Breast epithelium (tissue), 4 donors: ENCODE measurements around the gene RCOR3. TPM values are rescaled to one million over a fixed set of nuclear protein-coding genes. Genes with fewer than 3 reads are reported as not detected.
A peak's percentile ranks its signal among the peaks of the same experiment; 100 is the strongest.
"Not testable (repeated sequence)": the region's sequence is repeated elsewhere in the genome, so short reads cannot be mapped to it uniquely, and the experiment has no call there.

Source experiments
- DNase-seq, 2 donors: peaks; one replicate each; pipeline ENCODE4 v3.0.0-alpha.2; 2019; ENCODE audit warnings: low spot score in 2 of 2
- H3K27ac ChIP-seq, 2 donors: fragments of 200-600 bp; sonication (generic) in 1 of 2; one replicate each; pipeline ENCODE4 v1.5.1; 2016 to 2019; ENCODE audit warnings: mild to moderate bottlenecking in 1 of 2
- H3K27me3 ChIP-seq, 2 donors: fragments of 200-600 bp; sonication (generic) in 1 of 2; one replicate each; pipeline versions ENCODE4 v1.5.1 to v1.6.0; 2017 to 2019; ENCODE audit warnings: control low read depth in 1 of 2, mild to moderate bottlenecking in 1 of 2
- H3K36me3 ChIP-seq: fragments of 200-600 bp; one replicate; pipeline ENCODE4 v1.5.1; 2019
- H3K4me1 ChIP-seq, 2 donors: fragments of 200-600 bp; sonication (generic); one replicate each; pipeline ENCODE4 v1.5.1; 2016 to 2019; ENCODE audit warnings: control low read depth in 1 of 2
- H3K4me3 ChIP-seq, 3 donors: fragments of 200-600 bp; sonication (generic); 1 replicate in 2 of 3; 2 replicates in 1 of 3; pipeline ENCODE4 v1.5.1; 2016 to 2019; ENCODE audit warnings: mild to moderate bottlenecking in 3 of 3, moderate library complexity in 2 of 3
- H3K9me3 ChIP-seq, 2 donors: fragments of 200-600 bp; sonication (generic) in 1 of 2; one replicate each; pipeline ENCODE4 v1.5.1; 2016 to 2019; ENCODE audit warnings: control low read depth in 1 of 2
- POLR2A ChIP-seq: fragments of 450-650 bp; IDR thresholded peaks from one replicate; pipeline ENCODE4 v1.6.1; 2016; ENCODE audit warnings: antibody characterized with exemption, mild to moderate bottlenecking, moderate library complexity
- POLR2AphosphoS5 ChIP-seq, 3 donors: sonication (generic); formaldehyde crosslinking; IDR thresholded peaks; one replicate each; pipeline ENCODE4 v1.6.1; 2017; ENCODE audit warnings: antibody characterized with exemption in 3 of 3
- intact Hi-C: fragments of 100-400 bp; cut with DNase I; formaldehyde crosslinking; loops from one replicate; pipeline ENCODE4 v1.15.1; 2023; ENCODE audit warnings: low total_unique reads
- total RNA-seq, 3 donors: library from RNA; depleted of rRNA; stranded (reverse); fragments of >200 nt; gene quantifications; one replicate each; pipeline ENCODE4 v1.1.0, GENCODE V29; 2016
- TF ChIP-seq, protein P1 (sequence below), 3 donors: fragments of 450-650 bp; IDR thresholded peaks; one replicate each; pipeline ENCODE4 v1.5.1; 2016 to 2017; ENCODE audit warnings: antibody characterized with exemption in 3 of 3, mild to moderate bottlenecking in 3 of 3, moderate library complexity in 3 of 3

The RCOR3 gene
- total RNA-seq, 3 donors from 2014 or later, result 45.9 to 107 (median 62.6) TPM

DNA sequence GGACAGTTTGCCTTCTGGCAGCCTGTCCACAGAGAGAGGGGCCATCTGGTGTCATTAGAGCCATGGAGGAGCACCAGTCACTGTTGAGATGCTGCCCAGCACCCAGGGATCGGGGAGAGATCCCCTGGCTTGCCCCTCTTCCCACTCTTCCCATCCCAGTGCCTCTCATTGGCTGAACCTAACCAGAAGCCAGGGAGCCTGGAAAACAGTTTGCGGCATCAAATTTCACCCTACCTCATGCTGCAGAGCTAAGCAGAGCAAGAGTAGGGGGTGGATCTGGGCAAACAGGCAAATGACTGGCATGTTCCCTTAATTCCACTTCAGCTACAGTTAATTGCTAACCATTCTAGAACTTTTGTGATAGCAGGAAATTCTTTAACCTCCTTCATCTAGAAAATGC is 86.6 kb downstream of the RCOR3 start:
- Histone ChIP-seq H3K27ac (no peak overlapping the region), H3K4me3 (no peak overlapping the region), H3K9me3 (no peaks in the 10 kb centered on the region), H3K36me3 (no peaks in the 10 kb centered on the region), H3K4me1 (no peaks in the 10 kb centered on the region), H3K27me3 (no peaks in the 10 kb centered on the region)
- no peak for DNase-seq
- TF ChIP-seq POLR2AphosphoS5 (IDR thresholded peaks at IDR 0.05) (no peak), POLR2A (no peak)
- TF ChIP-seq, protein P1, sequence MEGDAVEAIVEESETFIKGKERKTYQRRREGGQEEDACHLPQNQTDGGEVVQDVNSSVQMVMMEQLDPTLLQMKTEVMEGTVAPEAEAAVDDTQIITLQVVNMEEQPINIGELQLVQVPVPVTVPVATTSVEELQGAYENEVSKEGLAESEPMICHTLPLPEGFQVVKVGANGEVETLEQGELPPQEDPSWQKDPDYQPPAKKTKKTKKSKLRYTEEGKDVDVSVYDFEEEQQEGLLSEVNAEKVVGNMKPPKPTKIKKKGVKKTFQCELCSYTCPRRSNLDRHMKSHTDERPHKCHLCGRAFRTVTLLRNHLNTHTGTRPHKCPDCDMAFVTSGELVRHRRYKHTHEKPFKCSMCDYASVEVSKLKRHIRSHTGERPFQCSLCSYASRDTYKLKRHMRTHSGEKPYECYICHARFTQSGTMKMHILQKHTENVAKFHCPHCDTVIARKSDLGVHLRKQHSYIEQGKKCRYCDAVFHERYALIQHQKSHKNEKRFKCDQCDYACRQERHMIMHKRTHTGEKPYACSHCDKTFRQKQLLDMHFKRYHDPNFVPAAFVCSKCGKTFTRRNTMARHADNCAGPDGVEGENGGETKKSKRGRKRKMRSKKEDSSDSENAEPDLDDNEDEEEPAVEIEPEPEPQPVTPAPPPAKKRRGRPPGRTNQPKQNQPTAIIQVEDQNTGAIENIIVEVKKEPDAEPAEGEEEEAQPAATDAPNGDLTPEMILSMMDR (IDR thresholded peaks at IDR 0.05), result no peak
- intact Hi-C loops, result no loop called here

DNA sequence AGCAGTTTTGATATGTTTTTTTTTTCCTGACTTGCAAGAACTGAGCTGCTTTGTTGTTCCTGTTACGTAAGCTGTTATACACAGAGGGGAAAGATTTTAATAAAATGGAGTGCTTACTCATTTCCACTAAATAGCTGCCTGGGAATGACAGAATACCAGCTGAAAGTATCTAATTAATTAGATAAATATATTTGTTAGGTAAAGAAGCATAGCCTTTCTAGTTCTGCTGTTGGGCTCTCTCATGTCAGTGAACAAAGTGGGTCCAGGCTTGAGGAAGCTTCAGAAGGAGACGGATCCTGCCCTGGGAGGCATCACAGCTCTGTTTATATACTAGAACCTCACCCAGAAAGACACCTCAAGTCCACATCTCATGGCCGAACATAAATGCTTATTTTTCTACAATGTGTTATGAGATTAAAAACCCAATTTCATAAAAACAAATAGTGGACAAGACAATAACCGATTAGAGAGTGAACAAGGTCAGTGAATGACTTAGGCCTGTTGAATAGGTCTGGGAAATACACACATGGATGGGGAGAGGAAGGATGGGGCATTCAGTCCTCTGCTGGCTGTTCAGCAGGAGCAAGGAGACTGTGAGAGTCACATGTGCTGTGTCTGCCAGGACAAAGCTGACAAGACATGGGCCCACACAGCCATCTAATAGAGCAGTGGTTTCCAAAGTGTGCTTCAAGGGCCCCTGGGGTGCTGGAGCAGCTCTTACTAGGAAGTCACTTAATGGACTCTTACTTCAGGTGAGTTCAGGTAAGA is 88.1 kb downstream of the RCOR3 start:
- Histone ChIP-seq H3K9me3 (peaks cover 0 to 2% of the 10 kb centered on the region in 2 donors), H3K4me3 (no peak overlapping the region), H3K27me3 (no peaks in the 10 kb centered on the region), H3K27ac (no peak overlapping the region), H3K4me1 (no peaks in the 10 kb centered on the region), H3K36me3 (no peaks in the 10 kb centered on the region)
- intact Hi-C loops, result no loop called here
- peak in 1 of 2 donors; percentile 14 for DNase-seq
- no peak for TF ChIP-seq POLR2AphosphoS5 (IDR thresholded peaks at IDR 0.05)
- TF ChIP-seq, protein P1 (IDR thresholded peaks at IDR 0.05), result no peak
- no peak for TF ChIP-seq POLR2A

DNA sequence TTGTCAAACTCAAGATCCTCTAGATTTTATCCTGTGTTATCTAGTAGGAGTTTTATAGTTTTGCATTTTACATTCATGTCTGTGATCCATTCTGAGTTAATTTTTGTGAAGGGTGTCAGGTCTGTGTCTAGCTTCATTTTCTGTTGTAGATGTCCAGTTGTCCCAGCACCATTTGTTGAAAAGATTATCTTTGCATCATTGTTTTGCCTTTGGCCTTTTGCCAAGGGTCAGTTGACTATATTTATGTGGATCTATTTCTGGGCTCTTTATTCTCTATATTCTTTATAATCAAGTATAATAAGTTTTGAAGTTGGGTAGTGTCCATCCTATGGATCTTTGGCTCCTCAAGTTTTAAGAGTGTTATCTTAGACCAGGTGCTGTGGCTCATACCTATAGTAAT is 89.4 kb downstream of the RCOR3 start:
- intact Hi-C loops, result no loop called here
- H3K4me1 ChIP-seq, result no peaks in the 10 kb centered on the region
- TF ChIP-seq POLR2AphosphoS5 (IDR thresholded peaks at IDR 0.05) (no peak), POLR2A (no peak)
- TF ChIP-seq, protein P1 (IDR thresholded peaks at IDR 0.05), result no peak
- peaks cover 0 to 4% of the 10 kb centered on the region in 2 donors for H3K9me3 ChIP-seq
- H3K27ac ChIP-seq, result no peak overlapping the region
- DNase-seq, result no peak
- H3K27me3 ChIP-seq, result no peaks in the 10 kb centered on the region
- H3K36me3 ChIP-seq, result no peaks in the 10 kb centered on the region
- no peak overlapping the region for H3K4me3 ChIP-seq

DNA sequence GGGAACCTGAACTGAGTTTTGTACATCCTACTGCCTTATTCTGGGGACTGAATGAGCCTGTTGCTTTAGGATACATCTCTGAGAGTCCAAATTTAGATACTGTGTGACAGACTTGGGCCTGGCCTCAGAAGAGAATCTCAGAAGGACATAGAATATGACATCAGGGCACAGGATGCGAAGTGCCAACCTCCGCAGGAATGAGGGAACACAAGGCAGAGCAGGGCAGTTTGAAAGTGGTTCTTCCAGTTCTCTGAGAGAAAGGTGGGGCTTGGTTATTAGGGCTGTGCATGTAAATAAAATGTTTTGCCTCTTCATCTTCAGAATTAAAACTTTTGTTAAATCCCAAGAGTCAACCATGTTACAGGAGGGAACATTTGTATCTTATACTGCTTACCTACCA is 90.6 kb downstream of the RCOR3 start:
- H3K9me3 ChIP-seq, result peaks cover 0 to 4% of the 10 kb centered on the region in 2 donors
- intact Hi-C loops, result no loop called here
- no peaks in the 10 kb centered on the region for H3K27me3 ChIP-seq
- no peak overlapping the region for H3K4me3 ChIP-seq
- peak in 1 of 2 donors; percentile 55 for DNase-seq
- no peaks in the 10 kb centered on the region for H3K36me3 ChIP-seq
- no peaks in the 10 kb centered on the region for H3K4me1 ChIP-seq
- TF ChIP-seq POLR2AphosphoS5 (IDR thresholded peaks at IDR 0.05), result peak in 1 of 3 donors; percentile 40
- TF ChIP-seq, protein P1 (IDR thresholded peaks at IDR 0.05), result no peak
- peak overlapping the region; percentile 33 to 60 for H3K27ac ChIP-seq

DNA sequence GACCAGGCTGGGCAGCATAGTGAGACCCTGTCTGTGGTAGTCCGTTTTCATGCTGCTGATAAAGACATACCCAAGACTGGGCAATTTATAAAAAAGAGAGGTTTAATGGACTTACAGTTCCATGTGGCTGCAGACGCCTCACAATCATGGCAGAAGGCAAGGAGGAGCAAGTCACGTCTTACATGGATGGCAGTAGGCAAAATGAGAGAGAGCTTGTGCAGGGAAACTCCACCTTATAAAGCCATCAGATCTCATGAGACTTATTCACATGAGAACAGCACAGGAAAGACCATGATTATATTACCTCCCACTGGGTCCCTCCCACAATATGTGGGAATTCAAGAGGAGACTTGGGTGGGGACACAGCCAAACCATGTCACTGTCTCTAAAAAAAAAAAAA is 92.9 kb downstream of the RCOR3 start:
- intact Hi-C loops, H3K4me3 ChIP-seq, H3K4me1 ChIP-seq: not testable (repeated sequence)

More for the DNA sequence above, 92.9 kb downstream of the RCOR3 start:
- not testable (repeated sequence) for H3K27me3 ChIP-seq, H3K9me3 ChIP-seq, H3K27ac ChIP-seq, H3K36me3 ChIP-seq, DNase-seq
